Osteoblast (primary cell): ENCODE results near the gene B3GAT2. TPM values are rescaled to one million over a fixed set of nuclear protein-coding genes. Genes with fewer than 3 reads are reported as not detected.

Experiments
- DNase-seq: peaks from one replicate; pipeline ENCODE4 v3.0.0; 2011; ENCODE audit warnings: low spot score, mixed read lengths; ENCODE audit not compliant: insufficient read length; ENCODE audit errors: missing footprints
- H2AFZ ChIP-seq: 2 replicates; pipeline ENCODE4 v1.6.0; 2011; ENCODE audit warnings: mild to moderate bottlenecking, low read length
- H3K27ac ChIP-seq: 2 replicates; pipeline ENCODE4 v1.5.1; 2011; ENCODE audit warnings: mild to moderate bottlenecking, low read depth, low read length, moderate library complexity
- H3K27me3 ChIP-seq: 2 replicates; pipeline ENCODE4 v1.6.0; 2012; ENCODE audit warnings: mild to moderate bottlenecking, control low read depth, inconsistent platforms, low read length, moderate library complexity; ENCODE audit not compliant: insufficient read depth
- H3K36me3 ChIP-seq: 2 replicates; pipeline ENCODE4 v1.5.1; 2011; ENCODE audit warnings: mild to moderate bottlenecking, low read length, control low read depth, moderate library complexity; ENCODE audit not compliant: insufficient read depth
- H3K4me1 ChIP-seq: 2 replicates; pipeline ENCODE4 v1.5.1; 2011; ENCODE audit warnings: mild to moderate bottlenecking, low read length, control low read depth, moderate library complexity; ENCODE audit not compliant: insufficient read depth
- H3K4me2 ChIP-seq: 2 replicates; pipeline ENCODE4 v1.6.0; 2011; ENCODE audit warnings: mild to moderate bottlenecking, low read length; ENCODE audit not compliant: insufficient read depth
- H3K4me3 ChIP-seq: fragments of 200-600 bp; sonication (generic); 3 replicates; pipeline ENCODE4 v1.5.1; 2012; ENCODE audit warnings: mild to moderate bottlenecking, low read length, inconsistent platforms; ENCODE audit not compliant: insufficient read depth
- H3K79me2 ChIP-seq: 2 replicates; pipeline ENCODE4 v1.6.0; 2012; ENCODE audit warnings: mild to moderate bottlenecking, low read length, control low read depth, inconsistent platforms; ENCODE audit not compliant: insufficient read depth
- H3K9me3 ChIP-seq: 2 replicates; pipeline ENCODE4 v1.5.1; 2011; ENCODE audit warnings: low read depth, low read length, control low read depth
- H4K20me1 ChIP-seq: 2 replicates; pipeline ENCODE4 v1.6.0; 2012; ENCODE audit warnings: mild to moderate bottlenecking, low read length, control low read depth; ENCODE audit not compliant: insufficient read depth
- CTCF ChIP-seq: IDR thresholded peaks from 2 replicates; pipeline ENCODE4 v1.5.1; 2011; ENCODE audit warnings: mild to moderate bottlenecking, low read depth, low read length, moderate library complexity; ENCODE audit errors: extremely low read depth
- total RNA-seq: library from RNA; depleted of rRNA; stranded (reverse); fragments of >200 nt; gene quantifications from 2 replicates; pipeline ENCODE4 v1.2.3, GENCODE V29; 2012

B3GAT2 gene
- total RNA-seq, 1 donor = under 0.01 TPM

GRCh38 chr6:70841112-70841511 is 115.7 kb downstream of the B3GAT2 start:
- Histone ChIP-seq H3K4me3 (no peak overlapping the region), H3K4me1 (no peaks in the 10 kb centered on the region), H2AFZ (no peak overlapping the region), H4K20me1 (no peaks in the 10 kb centered on the region), H3K4me2 (no peak overlapping the region), H3K9me3 (no peaks in the 10 kb centered on the region), H3K36me3 (no peaks in the 10 kb centered on the region), H3K27me3 (no peaks in the 10 kb centered on the region), H3K79me2 (no peaks in the 10 kb centered on the region), H3K27ac (no peak overlapping the region)
- no peak for TF ChIP-seq CTCF
- DNase-seq = no peak

GRCh38 chr6:70839286-70840266 is 117.3 kb downstream of the B3GAT2 start:
- no peaks in the 10 kb centered on the region for H3K36me3 ChIP-seq
- H3K4me2 ChIP-seq = no peak overlapping the region
- H3K27ac ChIP-seq = no peak overlapping the region
- no peaks in the 10 kb centered on the region for H3K79me2 ChIP-seq
- H3K4me3 ChIP-seq = no peak overlapping the region
- no peak overlapping the region for H2AFZ ChIP-seq
- no peaks in the 10 kb centered on the region for H4K20me1 ChIP-seq
- no peaks in the 10 kb centered on the region for H3K9me3 ChIP-seq
- H3K27me3 ChIP-seq = no peaks in the 10 kb centered on the region
- no peak for TF ChIP-seq CTCF
- peaks cover under 1% of the 10 kb centered on the region for H3K4me1 ChIP-seq
- DNase-seq = no peak

GRCh38 chr6:70838907-70839285 is 118.0 kb downstream of the B3GAT2 start:
- H4K20me1 ChIP-seq = no peaks in the 10 kb centered on the region
- H3K79me2 ChIP-seq = no peaks in the 10 kb centered on the region
- H3K36me3 ChIP-seq = no peaks in the 10 kb centered on the region
- H3K4me2 ChIP-seq = no peak overlapping the region
- no peak for TF ChIP-seq CTCF
- peaks cover 5% of the 10 kb centered on the region for H3K4me1 ChIP-seq
- no peaks in the 10 kb centered on the region for H3K27me3 ChIP-seq
- H3K27ac ChIP-seq = no peak overlapping the region
- no peak for DNase-seq
- H2AFZ ChIP-seq = no peak overlapping the region
- no peaks in the 10 kb centered on the region for H3K9me3 ChIP-seq
- H3K4me3 ChIP-seq = no peak overlapping the region

- DNase-seq = no peak
- Histone ChIP-seq H3K4me1 (peaks cover 5% of the 10 kb centered on the region), H3K4me2 (peak overlapping the region; percentile 62), H4K20me1 (peaks cover 2% of the 10 kb centered on the region), H3K36me3 (no peaks in the 10 kb centered on the region), H3K27ac (no peak overlapping the region), H3K27me3 (no peaks in the 10 kb centered on the region), H3K4me3 (no peak overlapping the region), H2AFZ (no peak overlapping the region), H3K9me3 (no peaks in the 10 kb centered on the region), H3K79me2 (no peaks in the 10 kb centered on the region)
- no peak for TF ChIP-seq CTCF
Measured at GRCh38 chr6:70834520-70834919, 122.3 kb downstream of the B3GAT2 start.
